NCI-H146 (cell line): ENCODE data around the gene GARIN6.
"Not testable (repeated sequence)": the region's sequence is repeated elsewhere in the genome, so short reads cannot be mapped to it uniquely, and the experiment has no call there.

Source experiments
- DNase-seq: peaks from one replicate; lab custom pipeline; 2025; lab: John Stamatoyannopoulos, UW

The GARIN6 gene

GRCh38 chr12:99647453-99647852 lies at the start of gene GARIN6:
GARIN6 (plus strand) TSS chr12:99647753; CDS start chr12:99648175, 422 bp downstream.
- DNase-seq, result no peak

- no peak for DNase-seq
Observed at GRCh38 chr12:99598785-99599184, 48.8 kb upstream of the GARIN6 start.

GRCh38 chr12:99600388-99600787 lies 47.2 kb upstream of the GARIN6 start:
- peak; percentile 3 for DNase-seq

- DNase-seq, result no peak
Observed at GRCh38 chr12:99609455-99610181, 37.9 kb upstream of the GARIN6 start.

GRCh38 chr12:99611117-99611516 lies 36.4 kb upstream of the GARIN6 start:
- DNase-seq, result no peak

- DNase-seq, result no peak
Observed at GRCh38 chr12:99611599-99611998, 36.0 kb upstream of the GARIN6 start.

GRCh38 chr12:99618657-99619056 lies 28.9 kb upstream of the GARIN6 start:
- no peak for DNase-seq

GRCh38 chr12:99619389-99620158 lies 28.0 kb upstream of the GARIN6 start:
- DNase-seq, result peak; percentile 11

GRCh38 chr12:99620159-99620479 lies 27.4 kb upstream of the GARIN6 start:
- no peak for DNase-seq

- DNase-seq, result not testable (repeated sequence)
Observed at GRCh38 chr12:99624591-99624990, 23.0 kb upstream of the GARIN6 start.

GRCh38 chr12:99627459-99627858 lies 20.1 kb upstream of the GARIN6 start:
- DNase-seq, result no peak

GRCh38 chr12:99644629-99645028 lies 2.9 kb upstream of the GARIN6 start:
- no peak for DNase-seq

- DNase-seq, result no peak
Observed at GRCh38 chr12:99648183-99648582, 630 bp downstream of the GARIN6 start.

GRCh38 chr12:99649551-99649950 lies 2.0 kb downstream of the GARIN6 start:
- DNase-seq, result no peak

- DNase-seq, result peak; percentile 4
Observed at GRCh38 chr12:99658671-99659349, 11.3 kb downstream of the GARIN6 start.

GRCh38 chr12:99670635-99671034 lies 23.1 kb downstream of the GARIN6 start:
- no peak for DNase-seq

- no peak for DNase-seq
Observed at GRCh38 chr12:99680276-99680675, 32.7 kb downstream of the GARIN6 start.

GRCh38 chr12:99686142-99686541 lies 38.6 kb downstream of the GARIN6 start:
- DNase-seq, result no peak

- DNase-seq, result no peak
Observed at GRCh38 chr12:99695050-99695449, 47.5 kb downstream of the GARIN6 start.
